ENCODE data around the gene C11orf58. TPM values are rescaled to one million over a fixed set of nuclear protein-coding genes. Genes with fewer than 3 reads are reported as not detected.

C11orf58 gene
- total RNA-seq, 4 donors from 2014 or later = 103 to 170 (median 134) TPM

DNA sequence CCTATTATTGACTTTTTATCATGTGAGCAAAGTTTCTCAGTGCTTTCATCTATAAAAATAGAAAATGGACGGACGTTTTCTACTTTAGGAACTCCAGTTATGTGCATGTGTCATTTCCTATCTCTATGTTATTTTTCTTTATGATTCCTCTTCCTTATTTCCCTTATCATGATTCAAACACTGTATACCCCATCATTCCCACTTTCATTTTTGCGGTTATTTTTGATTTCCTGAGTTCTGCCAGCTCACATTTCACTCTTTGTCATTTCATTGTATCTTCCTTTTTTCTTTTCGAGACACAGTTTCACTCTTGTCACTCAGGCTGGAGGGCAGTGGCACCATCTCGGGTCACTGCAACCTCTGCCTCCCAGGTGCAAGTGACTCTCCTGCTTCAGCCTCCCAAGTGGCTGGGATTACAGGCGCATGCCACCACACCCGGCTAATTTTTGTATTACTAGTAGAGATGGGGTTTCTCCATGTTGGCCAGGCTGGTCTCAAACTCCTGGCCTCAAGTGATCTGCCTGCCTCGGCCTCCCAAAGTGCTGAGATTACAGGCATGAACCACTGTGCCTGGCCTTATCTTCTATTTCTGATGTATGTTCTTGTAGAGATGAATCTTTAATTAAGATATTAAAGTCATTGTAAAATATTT lies 21.5 kb downstream of the C11orf58 start:
- no peaks in the 10 kb centered on the region for H3K9me3 ChIP-seq
- H3K36me3 ChIP-seq = peaks cover 0 to 38% of the 10 kb centered on the region in 2 donors
- peaks cover 0 to 7% of the 10 kb centered on the region in 2 donors for H3K4me1 ChIP-seq
- DNase-seq (no peak), ATAC-seq (no peak)
- in situ Hi-C loops (cut with MboI; ENCODE audit: low sequenced_read_pairs in 4 of 4) = no loop called here
- no peak overlapping the region for H3K27ac ChIP-seq
- H3K27me3 ChIP-seq = no peaks in the 10 kb centered on the region
- intact Hi-C loops (cut with DNase I; ENCODE audit: low total_unique reads) = no loop called here
- TF ChIP-seq POLR2A (IDR thresholded peaks at IDR 0.05) = no peak
- TF ChIP-seq, protein P1, sequence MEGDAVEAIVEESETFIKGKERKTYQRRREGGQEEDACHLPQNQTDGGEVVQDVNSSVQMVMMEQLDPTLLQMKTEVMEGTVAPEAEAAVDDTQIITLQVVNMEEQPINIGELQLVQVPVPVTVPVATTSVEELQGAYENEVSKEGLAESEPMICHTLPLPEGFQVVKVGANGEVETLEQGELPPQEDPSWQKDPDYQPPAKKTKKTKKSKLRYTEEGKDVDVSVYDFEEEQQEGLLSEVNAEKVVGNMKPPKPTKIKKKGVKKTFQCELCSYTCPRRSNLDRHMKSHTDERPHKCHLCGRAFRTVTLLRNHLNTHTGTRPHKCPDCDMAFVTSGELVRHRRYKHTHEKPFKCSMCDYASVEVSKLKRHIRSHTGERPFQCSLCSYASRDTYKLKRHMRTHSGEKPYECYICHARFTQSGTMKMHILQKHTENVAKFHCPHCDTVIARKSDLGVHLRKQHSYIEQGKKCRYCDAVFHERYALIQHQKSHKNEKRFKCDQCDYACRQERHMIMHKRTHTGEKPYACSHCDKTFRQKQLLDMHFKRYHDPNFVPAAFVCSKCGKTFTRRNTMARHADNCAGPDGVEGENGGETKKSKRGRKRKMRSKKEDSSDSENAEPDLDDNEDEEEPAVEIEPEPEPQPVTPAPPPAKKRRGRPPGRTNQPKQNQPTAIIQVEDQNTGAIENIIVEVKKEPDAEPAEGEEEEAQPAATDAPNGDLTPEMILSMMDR (IDR thresholded peaks at IDR 0.05 in 4 of 5, conservative IDR thresholded peaks at IDR 0.05 in 1 of 5) = no peak
- no peak overlapping the region for H3K4me3 ChIP-seq

- in situ Hi-C loops (cut with MboI; ENCODE audit: low sequenced_read_pairs in 4 of 4) = no loop called here
- ATAC-seq (no peak), DNase-seq (no peak)
- intact Hi-C loops (cut with DNase I; ENCODE audit: low total_unique reads) = no loop called here
- no peak overlapping the region for H3K4me3 ChIP-seq
- peaks cover 0 to 7% of the 10 kb centered on the region in 2 donors for H3K4me1 ChIP-seq
- no peaks in the 10 kb centered on the region for H3K9me3 ChIP-seq
- H3K27ac ChIP-seq = no peak overlapping the region
- H3K36me3 ChIP-seq = peaks cover 0 to under 1% of the 10 kb centered on the region in 2 donors
- no peaks in the 10 kb centered on the region for H3K27me3 ChIP-seq
- TF ChIP-seq POLR2A (IDR thresholded peaks at IDR 0.05) = no peak
- TF ChIP-seq, protein P1 (IDR thresholded peaks at IDR 0.05 in 4 of 5, conservative IDR thresholded peaks at IDR 0.05 in 1 of 5) = no peak
Measured at GRCh38 chr11:16763746-16764145, 25.3 kb downstream of the C11orf58 start.

- no peaks in the 10 kb centered on the region for H3K27me3 ChIP-seq
- no peak overlapping the region for H3K27ac ChIP-seq
- DNase-seq (no peak), ATAC-seq (no peak)
- in situ Hi-C loops (cut with MboI; ENCODE audit: low sequenced_read_pairs in 4 of 4) (no loop called here), intact Hi-C loops (cut with DNase I; ENCODE audit: low total_unique reads) (no loop called here)
- no peak for TF ChIP-seq POLR2A (IDR thresholded peaks at IDR 0.05)
- TF ChIP-seq, protein P1 (IDR thresholded peaks at IDR 0.05 in 4 of 5, conservative IDR thresholded peaks at IDR 0.05 in 1 of 5) = no peak
- H3K4me1 ChIP-seq = no peaks in the 10 kb centered on the region
- no peaks in the 10 kb centered on the region for H3K9me3 ChIP-seq
- H3K4me3 ChIP-seq = no peak overlapping the region
- no peaks in the 10 kb centered on the region for H3K36me3 ChIP-seq
Measured at GRCh38 chr11:16764888-16765287, 26.4 kb downstream of the C11orf58 start.

- in situ Hi-C loops (cut with MboI; ENCODE audit: low sequenced_read_pairs in 4 of 4) = no loop called here
- TF ChIP-seq POLR2A (IDR thresholded peaks at IDR 0.05) = no peak
- TF ChIP-seq, protein P1 (IDR thresholded peaks at IDR 0.05 in 4 of 5, conservative IDR thresholded peaks at IDR 0.05 in 1 of 5) = no peak
- no peak for ATAC-seq
Measured at GRCh38 chr11:16767137-16767536, 28.7 kb downstream of the C11orf58 start.

DNA sequence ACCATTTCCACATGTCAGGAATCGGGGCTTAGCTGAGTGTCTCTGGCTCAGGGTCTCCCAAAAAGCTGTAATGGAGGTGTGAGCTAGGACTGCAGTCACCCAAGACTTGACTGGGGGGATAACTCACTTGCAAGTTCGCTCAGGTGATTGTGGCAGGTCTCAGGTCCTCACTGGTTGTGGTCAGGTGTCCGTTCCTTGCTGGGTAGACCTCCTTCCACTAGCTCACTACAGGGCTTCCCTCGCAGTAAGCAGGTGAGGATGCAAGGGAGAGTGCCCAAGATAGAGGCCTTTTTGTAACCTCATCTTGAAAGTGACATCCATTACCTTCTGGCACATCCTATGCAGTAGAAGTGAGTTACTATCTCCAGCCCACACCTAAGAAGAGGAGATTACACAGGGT lies 29.5 kb downstream of the C11orf58 start:
- ATAC-seq (no peak), DNase-seq (no peak)
- Histone ChIP-seq H3K27me3 (no peaks in the 10 kb centered on the region), H3K9me3 (no peaks in the 10 kb centered on the region), H3K27ac (no peak overlapping the region), H3K4me3 (no peak overlapping the region), H3K36me3 (no peaks in the 10 kb centered on the region), H3K4me1 (no peaks in the 10 kb centered on the region)
- TF ChIP-seq, protein P1 (IDR thresholded peaks at IDR 0.05 in 4 of 5, conservative IDR thresholded peaks at IDR 0.05 in 1 of 5) = no peak
- no peak for TF ChIP-seq POLR2A (IDR thresholded peaks at IDR 0.05)
- in situ Hi-C loops (cut with MboI; ENCODE audit: low sequenced_read_pairs in 4 of 4) = no loop called here
- intact Hi-C loops (cut with DNase I; ENCODE audit: low total_unique reads) = no loop called here

More at GRCh38 chr11:16767137-16767536, 28.7 kb downstream of the C11orf58 start:
- Histone ChIP-seq H3K27ac (no peak overlapping the region), H3K9me3 (no peaks in the 10 kb centered on the region), H3K4me1 (no peaks in the 10 kb centered on the region), H3K36me3 (no peaks in the 10 kb centered on the region), H3K27me3 (no peaks in the 10 kb centered on the region), H3K4me3 (no peak overlapping the region)
- no peak for DNase-seq
- intact Hi-C loops (cut with DNase I; ENCODE audit: low total_unique reads) = no loop called here
